Type B pancreatic cell (in vitro differentiated cells): Measurements from ENCODE around the gene BTBD9. TPM values are rescaled to one million over a fixed set of nuclear protein-coding genes. Genes with fewer than 3 reads are reported as not detected.
"Not testable (repeated sequence)": the region's sequence is repeated elsewhere in the genome, so short reads cannot be mapped to it uniquely, and the experiment has no call there.

Experiments used
- DNase-seq: peaks from one replicate; pipeline ENCODE4 v3.0.0; 2021; ENCODE audit warnings: mixed read lengths; ENCODE audit not compliant: unreplicated experiment; ENCODE audit errors: extremely low spot score
- H3K27ac Mint-ChIP-seq: 2 replicates; pipeline ENCODE4 v1.8.0; 2021; ENCODE audit warnings: mild to moderate bottlenecking, mixed read lengths
- H3K27me3 Mint-ChIP-seq: 2 replicates; pipeline ENCODE4 v1.8.0; 2021; ENCODE audit warnings: mixed read lengths
- H3K36me3 Mint-ChIP-seq: 2 replicates; pipeline ENCODE4 v1.8.0; 2021; ENCODE audit warnings: mixed read lengths
- H3K4me1 Mint-ChIP-seq: one replicate; pipeline ENCODE4 v1.8.0; 2021; ENCODE audit warnings: mixed read lengths; ENCODE audit not compliant: unreplicated experiment
- H3K4me3 Mint-ChIP-seq: 2 replicates; pipeline ENCODE4 v1.8.0; 2021; ENCODE audit warnings: mild to moderate bottlenecking, mixed read lengths
- H3K9me3 Mint-ChIP-seq: 2 replicates; pipeline ENCODE4 v1.8.0; 2021; ENCODE audit warnings: mixed read lengths
- total RNA-seq: library from RNA; stranded (reverse); gene quantifications from 2 replicates; pipeline ENCODE4 v1.2.1, GENCODE V29; 2021; ENCODE audit warnings: low replicate concordance
- TF ChIP-seq, protein P1 (sequence below): fragments of 200-600 bp; sonication (generic); conservative IDR thresholded peaks from 2 replicates; pipeline ENCODE4 v1.5.0; 2021; ENCODE audit warnings: antibody characterized with exemption, mild to moderate bottlenecking

Gene BTBD9
- total RNA-seq, 1 donor from 2014 or later = 14.9 TPM

DNA sequence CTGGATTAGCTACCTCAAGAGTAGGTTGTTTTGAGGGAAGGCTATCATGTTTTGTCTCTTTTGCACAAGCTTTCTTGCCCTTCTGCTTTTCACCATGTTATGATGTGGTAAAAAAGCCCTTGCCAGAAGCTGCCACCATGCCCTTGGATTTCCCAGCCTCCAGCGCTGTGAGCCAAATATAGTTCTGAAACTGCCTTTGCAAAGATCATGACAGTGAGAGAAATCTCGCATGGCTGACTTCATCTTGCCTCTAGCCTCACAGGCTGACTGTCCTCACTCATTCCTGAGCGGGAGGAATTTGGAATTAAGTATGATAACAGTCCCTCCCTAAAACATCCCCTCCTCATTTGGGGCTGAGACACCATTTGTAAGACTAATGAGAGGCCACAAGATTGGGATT is 207.7 kb downstream of the BTBD9 start:
- Mint-ChIP-seq H3K27ac (no peak overlapping the region), H3K4me3 (no peak overlapping the region), H3K4me1 (peaks cover 13% of the 10 kb centered on the region), H3K9me3 (no peaks in the 10 kb centered on the region), H3K36me3 (peaks cover 8% of the 10 kb centered on the region), H3K27me3 (no peaks in the 10 kb centered on the region)
- DNase-seq = no peak
- TF ChIP-seq, protein P1, sequence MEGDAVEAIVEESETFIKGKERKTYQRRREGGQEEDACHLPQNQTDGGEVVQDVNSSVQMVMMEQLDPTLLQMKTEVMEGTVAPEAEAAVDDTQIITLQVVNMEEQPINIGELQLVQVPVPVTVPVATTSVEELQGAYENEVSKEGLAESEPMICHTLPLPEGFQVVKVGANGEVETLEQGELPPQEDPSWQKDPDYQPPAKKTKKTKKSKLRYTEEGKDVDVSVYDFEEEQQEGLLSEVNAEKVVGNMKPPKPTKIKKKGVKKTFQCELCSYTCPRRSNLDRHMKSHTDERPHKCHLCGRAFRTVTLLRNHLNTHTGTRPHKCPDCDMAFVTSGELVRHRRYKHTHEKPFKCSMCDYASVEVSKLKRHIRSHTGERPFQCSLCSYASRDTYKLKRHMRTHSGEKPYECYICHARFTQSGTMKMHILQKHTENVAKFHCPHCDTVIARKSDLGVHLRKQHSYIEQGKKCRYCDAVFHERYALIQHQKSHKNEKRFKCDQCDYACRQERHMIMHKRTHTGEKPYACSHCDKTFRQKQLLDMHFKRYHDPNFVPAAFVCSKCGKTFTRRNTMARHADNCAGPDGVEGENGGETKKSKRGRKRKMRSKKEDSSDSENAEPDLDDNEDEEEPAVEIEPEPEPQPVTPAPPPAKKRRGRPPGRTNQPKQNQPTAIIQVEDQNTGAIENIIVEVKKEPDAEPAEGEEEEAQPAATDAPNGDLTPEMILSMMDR = no peak

DNA sequence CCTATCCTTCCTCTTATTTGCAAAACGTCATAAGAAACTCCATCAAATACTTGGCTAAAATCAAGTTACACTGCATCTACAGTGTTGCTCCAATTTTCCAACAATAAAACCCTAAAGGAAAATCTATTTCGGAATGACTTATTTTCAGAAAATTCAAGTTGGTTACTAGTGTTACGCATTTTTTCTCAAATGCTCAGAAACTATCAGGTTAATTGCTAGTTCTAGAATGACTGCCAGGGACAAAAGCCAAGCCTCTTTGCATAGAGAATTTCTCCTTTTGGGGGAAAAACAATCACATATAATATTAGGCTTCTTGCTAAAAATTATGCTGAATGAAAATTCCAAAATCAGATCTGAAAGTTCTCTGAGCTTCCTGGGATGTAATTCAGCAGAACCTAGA is 210.2 kb downstream of the BTBD9 start:
- H3K27ac Mint-ChIP-seq = no peak overlapping the region
- peaks cover 8% of the 10 kb centered on the region for H3K36me3 Mint-ChIP-seq
- H3K4me3 Mint-ChIP-seq = no peak overlapping the region
- H3K27me3 Mint-ChIP-seq = no peaks in the 10 kb centered on the region
- TF ChIP-seq, protein P1 = no peak
- DNase-seq = no peak
- H3K9me3 Mint-ChIP-seq = no peaks in the 10 kb centered on the region
- H3K4me1 Mint-ChIP-seq = peaks cover 21% of the 10 kb centered on the region

DNA sequence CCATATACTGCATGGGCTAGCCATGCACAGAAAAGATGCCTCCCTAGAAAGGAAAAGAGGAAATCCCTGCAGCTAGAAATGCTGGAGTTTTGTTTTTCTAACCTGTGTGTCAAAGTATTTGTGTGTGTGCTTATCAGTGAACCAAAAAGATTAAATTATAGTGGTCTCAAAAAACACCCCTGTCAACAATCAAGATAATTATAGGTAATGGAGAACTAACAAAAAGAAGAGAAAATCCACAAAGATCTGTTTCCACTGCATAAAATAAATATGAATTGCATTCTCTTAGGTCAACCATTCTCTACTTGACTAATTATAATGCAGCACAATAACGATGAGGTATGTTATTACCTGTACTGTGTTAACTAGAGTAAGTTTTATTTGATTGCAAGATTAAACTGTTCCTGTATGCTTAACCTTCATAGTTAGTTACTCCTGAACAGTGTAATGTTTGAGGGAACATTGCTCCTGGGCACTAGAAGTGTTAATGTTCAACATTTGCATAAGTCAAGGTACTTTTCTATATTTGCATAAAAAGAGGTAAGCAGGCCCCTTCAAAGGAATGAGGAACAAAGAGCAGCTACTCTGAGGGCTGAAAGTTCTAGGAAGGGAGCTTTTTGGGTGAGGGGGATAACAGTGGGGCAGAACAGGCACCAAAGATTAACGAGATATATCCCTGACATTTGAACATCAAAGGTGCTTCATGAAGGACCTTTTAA is 212.1 kb downstream of the BTBD9 start:
- no peak for DNase-seq
- peaks cover 3% of the 10 kb centered on the region for H3K36me3 Mint-ChIP-seq
- H3K4me1 Mint-ChIP-seq = peaks cover 21% of the 10 kb centered on the region
- TF ChIP-seq, protein P1 = no peak
- H3K4me3 Mint-ChIP-seq = no peak overlapping the region
- no peaks in the 10 kb centered on the region for H3K9me3 Mint-ChIP-seq
- no peak overlapping the region for H3K27ac Mint-ChIP-seq
- no peaks in the 10 kb centered on the region for H3K27me3 Mint-ChIP-seq

DNA sequence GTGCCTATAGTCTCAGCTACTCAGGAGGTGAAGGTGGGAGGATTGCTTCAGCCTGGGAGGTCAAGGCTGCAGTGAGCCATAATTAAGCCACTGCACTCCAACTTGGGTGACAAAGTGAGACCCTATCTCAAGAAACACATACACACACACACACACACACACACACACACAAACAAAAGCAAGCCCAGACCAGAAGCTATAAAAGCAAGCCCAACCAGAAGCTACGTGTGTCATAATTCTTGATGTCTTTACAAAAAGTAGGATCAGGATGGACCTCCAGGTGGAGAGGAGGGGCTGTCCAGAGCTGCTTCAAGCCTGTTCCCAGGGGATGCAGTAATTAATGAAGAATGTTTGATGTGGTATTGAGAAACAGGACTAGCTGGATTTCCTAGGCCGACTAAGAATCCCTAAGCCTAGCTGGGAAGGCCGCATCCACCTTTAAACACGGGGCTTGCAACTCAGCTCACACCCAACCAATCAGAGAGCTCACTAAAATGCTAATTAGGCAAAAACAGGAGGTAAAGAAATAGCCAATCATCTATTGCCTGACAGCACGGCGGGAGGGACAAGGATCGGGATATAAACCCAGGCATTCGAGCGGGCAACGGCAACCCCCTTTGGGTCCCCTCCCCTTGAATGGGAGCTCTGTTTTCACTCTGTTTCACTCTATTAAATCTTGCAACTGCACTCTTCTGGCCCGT is 213.8 kb downstream of the BTBD9 start:
- not testable (repeated sequence) for H3K9me3 Mint-ChIP-seq, DNase-seq, H3K4me3 Mint-ChIP-seq, H3K36me3 Mint-ChIP-seq, H3K27me3 Mint-ChIP-seq
- Mint-ChIP-seq H3K27ac (peak overlapping the region; percentile 18), H3K4me1 (peaks cover 21% of the 10 kb centered on the region)

DNA sequence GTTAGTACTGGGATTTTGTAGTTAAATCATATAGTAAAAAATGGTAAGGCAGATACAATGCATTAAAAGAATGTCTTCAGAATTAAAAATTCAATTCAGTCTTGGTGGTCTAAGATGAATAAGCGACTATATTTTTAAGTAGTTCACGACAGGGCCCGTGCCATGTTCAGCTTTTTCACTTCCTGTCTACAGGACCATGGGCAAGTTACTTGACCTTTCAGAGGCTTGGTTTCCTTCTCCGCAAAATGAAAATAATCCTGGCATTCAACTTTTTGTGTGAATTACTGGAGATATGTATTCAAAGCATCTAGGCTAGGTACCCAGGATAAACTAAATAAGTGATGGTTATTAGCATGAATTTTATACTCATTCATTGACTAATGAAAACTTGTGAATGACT is 216.0 kb downstream of the BTBD9 start:
- no peak overlapping the region for H3K4me3 Mint-ChIP-seq
- no peaks in the 10 kb centered on the region for H3K27me3 Mint-ChIP-seq
- H3K36me3 Mint-ChIP-seq = no peaks in the 10 kb centered on the region
- no peak overlapping the region for H3K27ac Mint-ChIP-seq
- TF ChIP-seq, protein P1 = no peak
- no peak for DNase-seq
- no peaks in the 10 kb centered on the region for H3K9me3 Mint-ChIP-seq
- H3K4me1 Mint-ChIP-seq = peaks cover 17% of the 10 kb centered on the region

DNA sequence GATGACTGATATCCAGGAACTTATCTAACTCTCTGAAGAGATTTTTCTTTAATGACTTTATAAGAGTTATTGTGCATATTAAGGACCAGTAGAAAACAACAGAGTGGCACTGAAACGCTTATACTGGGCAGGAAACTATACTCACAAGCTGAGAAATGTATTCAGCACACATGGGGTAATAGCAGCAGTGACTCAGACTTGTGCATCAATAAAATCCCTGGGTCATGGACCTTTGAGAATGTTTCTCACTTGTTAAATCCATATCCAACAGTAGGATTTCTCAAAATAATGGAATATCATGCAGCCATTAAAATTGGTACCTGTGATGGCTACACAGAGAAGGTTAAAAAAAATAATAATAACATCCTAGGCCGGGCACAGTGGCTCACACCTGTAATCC is 219.5 kb downstream of the BTBD9 start:
- TF ChIP-seq, protein P1 = no peak
- Mint-ChIP-seq H3K27ac (no peak overlapping the region), H3K27me3 (no peaks in the 10 kb centered on the region), H3K9me3 (no peaks in the 10 kb centered on the region), H3K4me1 (peaks cover 2% of the 10 kb centered on the region), H3K4me3 (no peak overlapping the region), H3K36me3 (no peaks in the 10 kb centered on the region)
- no peak for DNase-seq
